Stimulated activated CD8-positive, alpha-beta memory T cell treated with anti-CD3 and anti-CD28 coated beads, Interleukin-15, amount 100 ng/mL, for 24 hours (primary cell): ENCODE data around the gene SDK1.

Experiments
- DNase-seq: peaks from one replicate; pipeline ENCODE4 v3.0.0-alpha.2; 2020; ENCODE audit warnings: low read depth

Gene SDK1

GRCh38 chr7:3333861-3334260 lies 32.8 kb downstream of the SDK1 start:
- DNase-seq = no peak

- no peak for DNase-seq
These were observed 35.1 kb downstream of the SDK1 start for GRCh38 chr7:3336042-3336665.

GRCh38 chr7:3338161-3338560 lies 37.1 kb downstream of the SDK1 start:
- DNase-seq = no peak

GRCh38 chr7:3345699-3346481 lies 44.8 kb downstream of the SDK1 start:
- DNase-seq = no peak

GRCh38 chr7:3349126-3349525 lies 48.1 kb downstream of the SDK1 start:
- no peak for DNase-seq

- no peak for DNase-seq
These were observed 55.1 kb downstream of the SDK1 start for GRCh38 chr7:3356173-3356572.

- DNase-seq = no peak
These were observed 57.9 kb downstream of the SDK1 start for GRCh38 chr7:3358991-3359390.

GRCh38 chr7:3367261-3367660 lies 66.2 kb downstream of the SDK1 start:
- DNase-seq = no peak

- no peak for DNase-seq
These were observed 69.2 kb downstream of the SDK1 start for GRCh38 chr7:3370068-3370830.

- no peak for DNase-seq
These were observed 69.9 kb downstream of the SDK1 start for GRCh38 chr7:3370921-3371320.

GRCh38 chr7:3371601-3372000 lies 70.5 kb downstream of the SDK1 start:
- no peak for DNase-seq

GRCh38 chr7:3374239-3374638 lies 73.2 kb downstream of the SDK1 start:
- no peak for DNase-seq

- DNase-seq = no peak
These were observed 77.5 kb downstream of the SDK1 start for GRCh38 chr7:3378390-3379150.

- no peak for DNase-seq
These were observed 79.0 kb downstream of the SDK1 start for GRCh38 chr7:3380034-3380433.

GRCh38 chr7:3380886-3381685 lies 80.0 kb downstream of the SDK1 start:
- no peak for DNase-seq

- no peak for DNase-seq
These were observed 85.6 kb downstream of the SDK1 start for GRCh38 chr7:3386423-3387190.

GRCh38 chr7:3393862-3394261 lies 92.8 kb downstream of the SDK1 start:
- no peak for DNase-seq

GRCh38 chr7:3397324-3397723 lies 96.3 kb downstream of the SDK1 start:
- DNase-seq = no peak

GRCh38 chr7:3399858-3400257 lies 98.8 kb downstream of the SDK1 start:
- DNase-seq = no peak

- no peak for DNase-seq
These were observed 103.4 kb downstream of the SDK1 start for GRCh38 chr7:3404501-3404900.
